Endothelial cell of umbilical vein (primary cell): Measurements from ENCODE around the gene NAP1L4. TPM values are rescaled to one million over a fixed set of nuclear protein-coding genes. Genes with fewer than 3 reads are reported as not detected.

Source experiments
- BruUV-seq: library from RNA; stranded (reverse); fragments of 400-500 nt; replicated peaks from 2 replicates; lab custom pipeline; 2021; lab: Mats Ljungman, UMichigan
- CTCF ChIA-PET: fragments of 300-600, 350-600 bp; sonication (Branson Sonifier 250); formaldehyde crosslinking; loops from one replicate; lab custom pipeline; 2021; ENCODE audit warnings: antibody characterized with exemption, inconsistent platforms; lab: Charles Lee
- POLR2A ChIA-PET: fragments of 300-600, 350-600 bp; sonication (Branson Sonifier 250); formaldehyde crosslinking; loops from one replicate; lab custom pipeline; 2021; ENCODE audit warnings: antibody characterized with exemption, inconsistent platforms; lab: Charles Lee
- DNase-seq: peaks from one replicate; pipeline ENCODE4 v3.0.0-alpha.2; 2011; ENCODE audit warnings: low read depth, low spot score
- FAIRE-seq: peaks from 2 replicates; lab custom pipeline; 2011; peaks lifted over from hg19 to GRCh38; lab: Jason Lieb, UNC
- H2AFZ ChIP-seq: 2 replicates; pipeline ENCODE4 v1.6.0; 2012; ENCODE audit warnings: low read depth, low read length, control low read depth, inconsistent platforms
- H3K27ac ChIP-seq: 2 replicates; pipeline ENCODE4 v1.5.1; 2011; ENCODE audit warnings: low read depth, mild to moderate bottlenecking, control low read depth, low read length, moderate library complexity; ENCODE audit not compliant: insufficient read depth
- H3K27me3 ChIP-seq, 2 experiments: 2 replicates each; pipeline versions ENCODE4 v1.6.0 to v1.6.1; 2011; ENCODE audit warnings: low read length in 2 of 2, mixed read lengths in 1 of 2; ENCODE audit not compliant: control insufficient read depth in 2 of 2, insufficient read depth in 2 of 2
- H3K36me3 ChIP-seq, 2 experiments: 2 replicates in 1 of 2; 3 replicates in 1 of 2; pipeline ENCODE4 v1.5.1; 2011; ENCODE audit warnings: low read length in 2 of 2, mild to moderate bottlenecking in 1 of 2, moderate library complexity in 1 of 2; ENCODE audit not compliant: control insufficient read depth in 2 of 2, insufficient read depth in 2 of 2; ENCODE audit errors: extremely low read depth in 1 of 2
- H3K4me1 ChIP-seq: 3 replicates; pipeline ENCODE4 v1.5.1; 2011; ENCODE audit warnings: mild to moderate bottlenecking, low read length; ENCODE audit not compliant: control insufficient read depth, insufficient read depth; ENCODE audit errors: extremely low read depth
- H3K4me2 ChIP-seq: 2 replicates; pipeline ENCODE4 v1.6.1; 2011; ENCODE audit warnings: low read length, control low read depth, mixed read lengths; ENCODE audit not compliant: insufficient read depth
- H3K4me3 ChIP-seq, 3 experiments: fragments of 200-600 bp in 1 of 3; sonication (generic), shearing (Covaris generic) in 1 of 3; replicated peaks in 1 of 3; 2 replicates each; pipeline ENCODE4 v1.5.1; 2011 to 2016; ENCODE audit warnings: control low read depth in 3 of 3, low read length in 3 of 3, mild to moderate bottlenecking in 2 of 3, inconsistent platforms in 1 of 3, low read depth in 1 of 3, moderate library complexity in 1 of 3; ENCODE audit not compliant: insufficient read depth in 1 of 3
- H3K79me2 ChIP-seq: 2 replicates; pipeline ENCODE4 v1.6.0; 2012; ENCODE audit warnings: low read length, inconsistent platforms; ENCODE audit not compliant: control insufficient read depth, insufficient read depth
- H3K9ac ChIP-seq: replicated peaks from 2 replicates; pipeline ENCODE3; 2011; ENCODE audit warnings: low read length, control low read depth; ENCODE audit not compliant: insufficient read depth; ENCODE audit errors: extremely low read depth
- H3K9me1 ChIP-seq: replicated peaks from 3 replicates; pipeline ENCODE4 v1.6.0; 2011; ENCODE audit warnings: mild to moderate bottlenecking, low read length; ENCODE audit not compliant: control insufficient read depth, insufficient read depth; ENCODE audit errors: extremely low read depth
- H3K9me3 ChIP-seq: replicated peaks from 2 replicates; pipeline ENCODE4 v1.5.1; 2012; ENCODE audit warnings: low read length, inconsistent platforms; ENCODE audit not compliant: control insufficient read depth, insufficient read depth
- H4K20me1 ChIP-seq: replicated peaks from 2 replicates; pipeline ENCODE3; 2011; ENCODE audit warnings: mild to moderate bottlenecking, low read length; ENCODE audit not compliant: control insufficient read depth, insufficient read depth; ENCODE audit errors: extremely low read depth
- CTCF ChIP-seq, 2 donors: IDR thresholded peaks; 1 replicate in 1 of 2; 2 replicates in 1 of 2; pipeline ENCODE4 v1.5.1; 2011; ENCODE audit warnings: low read length in 2 of 2, mild to moderate bottlenecking in 2 of 2, moderate library complexity in 2 of 2, control low read depth in 1 of 2, inconsistent platforms in 1 of 2, low read depth in 1 of 2; ENCODE audit not compliant: insufficient read depth in 1 of 2; ENCODE audit errors: extremely low read depth in 1 of 2
- EZH2 ChIP-seq: IDR thresholded peaks from 2 replicates; pipeline ENCODE4 v1.6.1; 2012; ENCODE audit warnings: borderline replicate concordance, low read depth, mild to moderate bottlenecking, moderate library complexity, low read length, inconsistent platforms; ENCODE audit not compliant: severe bottlenecking
- FOS ChIP-seq: IDR thresholded peaks from 2 replicates; pipeline ENCODE4 v1.6.1; 2011; ENCODE audit warnings: mild to moderate bottlenecking, low read length, moderate library complexity, borderline replicate concordance; ENCODE audit not compliant: insufficient read depth
- GATA2 ChIP-seq: IDR thresholded peaks from 2 replicates; pipeline ENCODE4 v1.7.0; 2011; ENCODE audit warnings: low read depth, mild to moderate bottlenecking, moderate library complexity, mixed read lengths, low read length; ENCODE audit not compliant: insufficient read length, insufficient read depth
- JUN ChIP-seq: IDR thresholded peaks from 2 replicates; pipeline ENCODE4 v1.6.1; 2011; ENCODE audit warnings: borderline replicate concordance, low read depth; ENCODE audit not compliant: insufficient read length, insufficient read depth
- MYC ChIP-seq: IDR thresholded peaks from one replicate; pipeline ENCODE4 v1.6.1; 2011; ENCODE audit warnings: mild to moderate bottlenecking, low read depth, low read length
- POLR2A ChIP-seq: IDR thresholded peaks from 2 replicates; pipeline ENCODE4 v1.6.1; 2012; ENCODE audit warnings: low read depth, mild to moderate bottlenecking, control low read depth, low read length
- POLR2AphosphoS5 ChIP-seq: IDR thresholded peaks from 2 replicates; pipeline ENCODE4 v1.6.1; 2012; ENCODE audit warnings: low read depth, mild to moderate bottlenecking, control low read depth, low read length, moderate library complexity; ENCODE audit not compliant: insufficient read depth
- dilution Hi-C: fragments of 300-500 bp; cut with MboI; formaldehyde crosslinking; loops from one replicate; pipeline ENCODE4 v1.15.0; 2019; ENCODE audit warnings: low sequenced_read_pairs; ENCODE audit not compliant: extremely low pct_ligation_motif_present
- intact Hi-C: fragments of 100-400 bp; cut with micrococcal nuclease; formaldehyde crosslinking; loops from one replicate; pipeline ENCODE4 v1.10.0; 2022
- polyA plus RNA-seq, 4 experiments: library from polyadenylated mRNA; depleted of rRNA in 3 of 4; stranded (reverse) in 3 of 4; unstranded in 1 of 4; fragments of >200 nt; gene quantifications; 2 replicates each; pipeline versions ENCODE4 v1.2.1 to v1.2.3, GENCODE V29; 2011 to 2012; ENCODE audit warnings: missing spikeins in 1 of 4
- total RNA-seq: library from RNA; stranded (reverse); gene quantifications from 2 replicates; pipeline ENCODE4 v1.2.3, GENCODE V29; 2021
- TF ChIP-seq, protein P1 (sequence below): IDR thresholded peaks from 2 replicates; pipeline ENCODE4 v1.6.1; 2011; ENCODE audit not compliant: insufficient read depth, insufficient read length

Gene NAP1L4
- total and polyA plus RNA-seq, 2 donors (not counting 3 experiments of a cell fraction or from before 2014, with no cell fraction given): 100.0 to 177 TPM

GRCh38 chr11:2949920-2950319, 42.2 kb downstream of the NAP1L4 start:
- intact Hi-C loops: loop anchor here (2.0 kb wide), 1 partner anchor 41 kb away; no protein-coding TSS in a partner anchor
- Histone ChIP-seq H3K9me1 (no peaks in the 10 kb centered on the region), H3K4me1 (peaks cover 45% of the 10 kb centered on the region), H4K20me1 (no peaks in the 10 kb centered on the region), H2AFZ (no peak overlapping the region), H3K27me3 (no peaks in the 10 kb centered on the region), H3K4me3 (no peak overlapping the region), H3K27ac (no peak overlapping the region), H3K4me2 (no peak overlapping the region), H3K36me3 (peaks cover 28 to 41% of the 10 kb centered on the region in 2 experiments), H3K79me2 (peaks cover 21% of the 10 kb centered on the region), H3K9ac (no peak overlapping the region), H3K9me3 (no peaks in the 10 kb centered on the region)
- BruUV-seq: no TSS peak
- FAIRE-seq (no peak), DNase-seq (no peak)
- ChIA-PET POLR2A (no interaction called here), CTCF (interaction anchor here (0.9 kb wide), 1 partner anchor 57 kb away, joined by 3 read pairs; no protein-coding TSS in a partner anchor)
- dilution Hi-C loops: no loop called here
- TF ChIP-seq CTCF (IDR thresholded peaks at IDR 0.05; ENCODE audit: extremely low read depth in 1 of 2, insufficient read depth in 1 of 2, low read depth in 1 of 2, low read length in 2 of 2): no peak
- TF ChIP-seq EZH2: no peak
- TF ChIP-seq POLR2A: no peak
- TF ChIP-seq, protein P1, sequence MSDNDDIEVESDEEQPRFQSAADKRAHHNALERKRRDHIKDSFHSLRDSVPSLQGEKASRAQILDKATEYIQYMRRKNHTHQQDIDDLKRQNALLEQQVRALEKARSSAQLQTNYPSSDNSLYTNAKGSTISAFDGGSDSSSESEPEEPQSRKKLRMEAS: no peak
- TF ChIP-seq JUN: no peak
- no peak for TF ChIP-seq POLR2AphosphoS5
- TF ChIP-seq GATA2: no peak
- TF ChIP-seq FOS: no peak
- TF ChIP-seq MYC: no peak
